Fibroblast of lung (primary cell): Measurements from ENCODE around the gene ADORA2B.

Experiments used
- EZH2 ChIP-seq: IDR thresholded peaks from 2 replicates; pipeline ENCODE4 v1.5.1; 2012; ENCODE audit warnings: low read length, control low read depth, mild to moderate bottlenecking; ENCODE audit errors: missing control alignments
- TF ChIP-seq, protein P1 (sequence below), 2 donors: IDR thresholded peaks in 1 of 2; conservative IDR thresholded peaks in 1 of 2; 1 replicate in 1 of 2; 2 replicates in 1 of 2; pipeline ENCODE4 v1.5.1; 2011 to 2012; ENCODE audit warnings: low read length in 2 of 2, control low read depth in 1 of 2, inconsistent platforms in 1 of 2, low read depth in 1 of 2, mild to moderate bottlenecking in 1 of 2

DNA sequence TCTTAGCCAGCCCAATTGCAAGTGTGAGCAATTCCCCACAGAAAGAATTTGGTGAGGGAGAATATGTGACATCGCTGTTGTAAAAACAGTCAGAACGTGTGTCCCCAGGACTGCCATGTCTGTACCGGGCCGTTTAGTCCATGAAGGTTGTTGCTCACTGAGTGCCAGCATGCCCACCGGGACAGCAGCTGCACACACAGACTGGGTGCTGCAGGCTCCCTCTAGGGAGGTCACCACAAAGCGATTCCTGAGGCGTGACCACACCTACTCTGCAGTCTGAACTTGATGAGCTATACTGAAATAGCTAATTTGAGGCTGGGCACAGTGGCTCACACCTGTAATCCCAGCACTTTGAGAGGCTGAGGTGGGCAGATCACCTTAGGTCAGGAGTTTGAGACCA is 44.1 kb upstream of the ADORA2B start:
- TF ChIP-seq, protein P1, sequence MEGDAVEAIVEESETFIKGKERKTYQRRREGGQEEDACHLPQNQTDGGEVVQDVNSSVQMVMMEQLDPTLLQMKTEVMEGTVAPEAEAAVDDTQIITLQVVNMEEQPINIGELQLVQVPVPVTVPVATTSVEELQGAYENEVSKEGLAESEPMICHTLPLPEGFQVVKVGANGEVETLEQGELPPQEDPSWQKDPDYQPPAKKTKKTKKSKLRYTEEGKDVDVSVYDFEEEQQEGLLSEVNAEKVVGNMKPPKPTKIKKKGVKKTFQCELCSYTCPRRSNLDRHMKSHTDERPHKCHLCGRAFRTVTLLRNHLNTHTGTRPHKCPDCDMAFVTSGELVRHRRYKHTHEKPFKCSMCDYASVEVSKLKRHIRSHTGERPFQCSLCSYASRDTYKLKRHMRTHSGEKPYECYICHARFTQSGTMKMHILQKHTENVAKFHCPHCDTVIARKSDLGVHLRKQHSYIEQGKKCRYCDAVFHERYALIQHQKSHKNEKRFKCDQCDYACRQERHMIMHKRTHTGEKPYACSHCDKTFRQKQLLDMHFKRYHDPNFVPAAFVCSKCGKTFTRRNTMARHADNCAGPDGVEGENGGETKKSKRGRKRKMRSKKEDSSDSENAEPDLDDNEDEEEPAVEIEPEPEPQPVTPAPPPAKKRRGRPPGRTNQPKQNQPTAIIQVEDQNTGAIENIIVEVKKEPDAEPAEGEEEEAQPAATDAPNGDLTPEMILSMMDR (conservative IDR thresholded peaks at IDR 0.05 in 1 of 2, IDR thresholded peaks at IDR 0.05 in 1 of 2; ENCODE audit: low read depth in 1 of 2, low read length in 2 of 2), result no peak
- no peak for TF ChIP-seq EZH2
